SKM-1 treated with dmso at 0.1 percent for 144 hours (cell line): Measurements from ENCODE around the gene NLRP4.
"Not testable (repeated sequence)": the region's sequence is repeated elsewhere in the genome, so short reads cannot be mapped to it uniquely, and the experiment has no call there.

ENCODE experiments used
- DNase-seq: peaks from one replicate; lab custom pipeline; 2025; ENCODE audit not compliant: unreplicated experiment; lab: John Stamatoyannopoulos, UW

NLRP4 gene

GRCh38 chr19:55882626-55883025, 46.3 kb downstream of the NLRP4 start:
- no peak for DNase-seq

GRCh38 chr19:55898911-55899310, 62.6 kb downstream of the NLRP4 start:
- DNase-seq, result no peak

DNA sequence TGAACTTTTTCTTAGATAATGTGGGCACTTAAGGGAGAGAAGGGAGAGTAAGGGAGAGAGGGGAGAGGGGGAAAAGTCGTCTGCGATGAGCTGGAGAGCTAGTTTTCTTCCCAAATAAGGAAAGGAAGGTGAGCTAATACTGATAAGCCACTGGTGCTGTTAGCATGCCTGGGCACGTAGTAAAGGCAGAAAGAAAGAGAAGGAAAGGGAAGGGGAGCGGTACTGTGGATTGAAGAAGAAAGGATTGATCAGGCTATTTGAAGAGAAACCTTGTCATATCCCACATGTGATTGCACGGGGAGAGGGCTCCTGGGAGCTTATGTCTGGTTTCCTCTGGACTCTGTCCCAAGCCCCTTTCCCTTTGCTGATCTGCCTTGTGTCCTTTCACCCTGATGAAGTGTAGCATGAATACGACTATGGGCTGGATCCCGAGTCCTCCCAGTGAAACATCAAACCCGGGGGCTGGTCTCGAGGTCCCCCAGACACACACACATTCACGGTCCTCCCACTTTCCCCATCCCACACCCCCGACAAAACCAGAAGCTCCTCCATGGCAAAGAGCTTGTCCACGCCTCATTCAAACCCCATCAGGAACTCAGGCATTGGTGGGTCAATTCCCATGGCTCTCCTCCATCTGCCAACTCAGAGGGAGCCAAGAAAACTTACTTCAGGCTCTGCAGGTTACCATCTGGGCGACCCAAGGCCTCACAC, 65.2 kb downstream of the NLRP4 start:
- no peak for DNase-seq

GRCh38 chr19:55902080-55902751, 65.9 kb downstream of the NLRP4 start:
- no peak for DNase-seq

DNA sequence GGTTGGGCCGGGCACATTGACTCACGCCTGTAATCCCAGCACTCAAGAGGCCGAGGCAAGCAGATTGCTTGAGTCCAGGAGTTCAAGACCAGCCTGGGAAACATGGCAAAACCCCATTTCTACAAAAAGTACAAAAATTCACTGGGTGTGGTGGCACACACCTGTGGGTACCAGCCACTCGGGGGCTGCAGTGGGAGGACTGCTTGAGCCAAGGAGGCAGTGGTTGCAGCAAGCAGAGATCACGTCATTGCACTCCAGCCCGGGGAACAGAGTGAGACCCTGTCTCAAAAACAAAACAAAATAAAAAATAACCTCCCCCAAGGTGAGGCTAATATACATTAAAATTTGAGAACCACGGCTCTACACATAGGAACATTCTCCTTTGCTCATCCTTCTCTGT, 70.9 kb downstream of the NLRP4 start:
- no peak for DNase-seq

DNA sequence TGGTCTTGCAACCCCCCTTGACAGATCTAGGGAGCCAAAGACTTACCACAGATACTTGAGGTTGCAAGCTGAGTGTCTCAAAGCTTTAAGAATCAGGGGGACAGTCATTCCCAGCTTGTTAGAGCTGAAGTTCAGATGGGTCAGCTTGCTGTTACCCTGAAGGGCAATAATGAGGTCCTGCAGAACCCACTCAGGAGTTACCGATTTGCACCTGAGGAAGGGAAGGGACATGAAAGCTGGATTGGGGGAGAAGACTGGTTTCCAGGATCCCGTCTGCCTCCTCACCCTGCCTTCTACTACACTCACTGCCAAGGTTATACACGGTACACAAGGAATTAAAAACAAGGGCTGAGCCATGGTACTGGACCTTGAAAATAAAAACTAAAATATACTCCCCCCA, 71.4 kb downstream of the NLRP4 start:
- no peak for DNase-seq

- DNase-seq, result no peak
Measured at GRCh38 chr19:55909801-55910200, 73.5 kb downstream of the NLRP4 start.

DNA sequence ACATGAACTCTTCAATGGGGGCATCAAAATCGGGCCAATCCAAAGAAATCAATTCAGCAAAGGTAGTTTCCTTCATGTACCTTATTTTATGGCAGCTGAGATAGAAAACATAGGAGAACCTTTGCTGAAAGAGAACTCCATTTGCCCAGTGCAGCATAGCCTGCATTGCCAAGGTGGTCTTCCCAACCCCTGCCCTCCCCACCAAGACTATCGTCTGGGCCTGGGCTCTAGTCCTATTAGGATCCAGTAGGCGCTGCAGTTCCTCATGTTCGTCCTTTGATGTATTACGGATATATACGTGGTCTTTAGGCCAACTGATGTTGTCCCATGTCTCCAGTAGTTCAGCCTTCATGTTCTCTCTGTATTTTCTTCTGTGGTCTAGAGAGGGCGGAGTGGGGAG, 76.6 kb downstream of the NLRP4 start:
- DNase-seq, result no peak

DNA sequence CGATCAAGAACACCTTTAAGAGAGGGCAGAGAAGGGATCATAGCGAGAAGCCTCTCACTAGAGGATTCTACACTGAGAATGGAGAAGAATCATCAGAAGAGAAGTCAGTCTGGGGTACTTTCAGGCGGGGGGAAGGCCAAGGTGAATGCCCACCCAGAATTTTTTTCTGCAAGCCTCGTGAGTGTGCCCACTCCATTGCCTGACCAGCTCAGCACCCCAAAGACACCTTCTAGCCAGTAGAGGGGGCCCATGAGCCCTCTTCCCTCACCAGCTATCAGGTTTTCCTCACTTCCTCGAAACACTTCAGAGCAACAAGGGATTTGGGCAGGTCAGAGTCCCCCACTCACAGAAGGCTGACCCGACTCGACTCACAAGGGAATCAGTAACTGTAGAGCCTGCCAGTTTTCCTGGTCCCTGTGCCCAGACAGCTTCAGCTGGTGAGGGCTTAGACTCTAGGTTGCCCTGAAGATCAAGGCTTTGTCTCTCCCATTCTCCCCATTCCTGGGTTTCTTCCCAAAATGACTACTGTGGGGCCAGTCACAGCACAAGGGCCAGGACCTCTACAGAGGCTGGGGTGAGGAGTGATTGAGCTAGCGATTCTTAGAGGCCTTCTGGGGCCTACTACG, 77.4 kb downstream of the NLRP4 start:
- no peak for DNase-seq

DNA sequence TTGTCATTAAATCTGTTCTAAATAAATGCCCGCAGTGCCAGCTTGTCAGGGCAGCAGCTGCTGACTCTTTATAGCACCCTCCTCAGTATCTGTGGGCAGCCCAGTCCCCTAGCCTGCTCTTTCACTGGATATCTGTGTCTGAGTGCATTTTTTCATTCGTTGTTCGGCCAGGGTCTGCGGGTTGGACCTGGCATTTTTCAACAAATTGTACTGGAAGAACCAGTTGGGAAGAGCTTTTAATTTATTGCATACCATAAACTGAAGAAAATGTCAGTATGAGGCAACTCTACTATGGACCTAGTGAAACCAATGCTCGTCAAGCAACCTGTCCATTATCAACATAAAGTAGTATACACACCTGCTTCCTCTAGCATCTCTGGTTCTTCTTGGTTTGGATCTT, 87.2 kb downstream of the NLRP4 start:
- DNase-seq, result no peak

GRCh38 chr19:55927991-55928390, 91.7 kb downstream of the NLRP4 start:
- DNase-seq, result no peak

DNA sequence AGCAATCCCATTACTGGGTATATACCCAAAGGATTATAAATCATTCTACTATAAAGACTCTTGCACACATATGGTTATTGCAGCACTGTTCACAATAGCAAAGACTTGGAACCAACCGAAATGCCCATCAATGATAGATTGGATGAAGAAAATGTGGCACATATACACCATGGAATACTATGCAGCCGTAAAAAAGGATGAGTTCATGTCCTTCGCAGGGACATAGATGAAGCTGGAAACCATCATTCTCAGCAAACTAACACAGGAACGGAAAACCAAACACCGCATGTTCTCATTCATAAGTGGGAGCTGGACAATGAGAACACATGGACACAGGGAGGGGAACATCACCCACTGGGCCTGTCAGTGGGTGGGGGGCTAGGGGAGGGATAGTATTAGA, 92.9 kb downstream of the NLRP4 start:
- not testable (repeated sequence) for DNase-seq

DNA sequence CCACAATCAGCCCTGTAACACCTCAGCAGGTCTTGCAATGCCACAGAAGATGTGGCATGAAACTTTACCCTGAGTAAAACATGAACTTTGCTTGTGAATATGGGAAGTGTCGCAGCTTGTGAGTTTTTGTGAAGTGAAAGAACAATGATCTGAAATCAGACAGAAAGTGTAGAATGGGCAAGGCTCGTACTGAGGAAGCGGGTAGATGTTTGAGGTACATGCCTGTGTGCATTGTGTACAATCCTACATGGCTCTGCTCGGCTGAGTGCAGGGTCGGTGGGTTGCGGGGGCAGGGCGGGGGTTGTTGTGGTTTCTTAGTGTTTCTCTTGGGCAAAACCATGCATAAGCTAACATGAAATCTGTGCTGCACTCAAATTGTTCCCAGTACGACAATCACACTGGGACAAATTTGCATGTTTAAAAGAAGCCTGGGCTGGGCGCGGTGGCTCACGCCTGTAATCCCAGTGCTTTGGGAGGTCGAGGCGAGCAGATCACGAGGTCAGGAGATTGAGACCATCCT, 94.7 kb downstream of the NLRP4 start:
- no peak for DNase-seq
